Renal pelvis (tissue), 4 donors: ENCODE results near the gene DCAF15. TPM values are rescaled to one million over a fixed set of nuclear protein-coding genes. Genes with fewer than 3 reads are reported as not detected.
"Not testable (repeated sequence)": the region's sequence is repeated elsewhere in the genome, so short reads cannot be mapped to it uniquely, and the experiment has no call there.

ENCODE experiments used
- DNase-seq: peaks from one replicate; pipeline ENCODE4 v3.0.0-alpha.2; 2013
- polyA plus RNA-seq, 3 donors: library from polyadenylated mRNA; unstranded; fragments of 120-200 nt; gene quantifications; one replicate each; pipeline ENCODE4 v1.2.1, GENCODE V29; 2013; ENCODE audit not compliant: insufficient read length in 3 of 3

The DCAF15 gene
- polyA plus RNA-seq, 3 donors: 37.6 to 45.2 (median 40.6) TPM

- no peak for DNase-seq
Observed at GRCh38 chr19:13957051-13957450, 4.7 kb downstream of the DCAF15 start.

GRCh38 chr19:13958043-13958442, 5.7 kb downstream of the DCAF15 start:
- no peak for DNase-seq

GRCh38 chr19:13959141-13959961, 7.0 kb downstream of the DCAF15 start:
- no peak for DNase-seq

- no peak for DNase-seq
Observed at GRCh38 chr19:13959962-13960862, 7.9 kb downstream of the DCAF15 start.

GRCh38 chr19:13960863-13961784, 8.8 kb downstream of the DCAF15 start:
- DNase-seq: no peak

GRCh38 chr19:13961826-13962698, 9.8 kb downstream of the DCAF15 start:
- DNase-seq: no peak

GRCh38 chr19:13962699-13963602, 10.6 kb downstream of the DCAF15 start:
- no peak for DNase-seq

GRCh38 chr19:13963603-13964105, 11.3 kb downstream of the DCAF15 start:
- DNase-seq: no peak

GRCh38 chr19:13964776-13965175, 12.5 kb downstream of the DCAF15 start:
- no peak for DNase-seq

- no peak for DNase-seq
Observed at GRCh38 chr19:13965377-13965896, 13.1 kb downstream of the DCAF15 start.

GRCh38 chr19:13965926-13966683, 13.8 kb downstream of the DCAF15 start:
- DNase-seq: no peak

- no peak for DNase-seq
Observed at GRCh38 chr19:13966684-13967128, 14.4 kb downstream of the DCAF15 start.

GRCh38 chr19:13967206-13967605, 14.9 kb downstream of the DCAF15 start:
- not testable (repeated sequence) for DNase-seq

- no peak for DNase-seq
Observed at GRCh38 chr19:13968383-13968935, 16.1 kb downstream of the DCAF15 start.

GRCh38 chr19:13968999-13969398, 16.7 kb downstream of the DCAF15 start:
- DNase-seq: no peak

- DNase-seq: no peak
Observed at GRCh38 chr19:13969897-13970296, 17.6 kb downstream of the DCAF15 start.

GRCh38 chr19:13971868-13972267, 19.6 kb downstream of the DCAF15 start:
- not testable (repeated sequence) for DNase-seq
